Esophagus (tissue), 2 donors: ENCODE results near the gene KDF1. TPM values are rescaled to one million over a fixed set of nuclear protein-coding genes. Genes with fewer than 3 reads are reported as not detected.
A peak's percentile ranks its signal among the peaks of the same experiment; 100 is the strongest.

Source experiments
- H3K27ac ChIP-seq, 2 donors: one replicate each; pipeline ENCODE4 v1.5.1; 2013; ENCODE audit warnings: low read depth in 2 of 2, mild to moderate bottlenecking in 2 of 2, inconsistent platforms in 1 of 2, low read length in 1 of 2, moderate library complexity in 1 of 2
- H3K27me3 ChIP-seq, 2 donors: one replicate each; pipeline ENCODE4 v1.6.1; 2013; ENCODE audit warnings: low read length in 2 of 2, control low read depth in 1 of 2, mild to moderate bottlenecking in 1 of 2; ENCODE audit not compliant: insufficient read depth in 2 of 2, control insufficient read depth in 1 of 2
- H3K36me3 ChIP-seq, 2 donors: one replicate each; pipeline ENCODE4 v1.6.1; 2013; ENCODE audit warnings: low read length in 1 of 2; ENCODE audit not compliant: control insufficient read depth in 2 of 2, insufficient read depth in 2 of 2
- H3K4me1 ChIP-seq, 2 donors: one replicate each; pipeline ENCODE4 v1.6.1; 2013; ENCODE audit warnings: low read length in 1 of 2; ENCODE audit not compliant: control insufficient read depth in 2 of 2, insufficient read depth in 2 of 2
- H3K4me3 ChIP-seq, 2 donors: one replicate each; pipeline ENCODE4 v1.5.1; 2013; ENCODE audit warnings: low read length in 2 of 2, mild to moderate bottlenecking in 2 of 2, low read depth in 1 of 2, moderate library complexity in 1 of 2
- H3K9me3 ChIP-seq, 2 donors: one replicate each; pipeline ENCODE4 v1.6.1; 2013; ENCODE audit warnings: mild to moderate bottlenecking in 2 of 2, low read depth in 1 of 2, low read length in 1 of 2, moderate library complexity in 1 of 2; ENCODE audit not compliant: control insufficient read depth in 2 of 2, insufficient read depth in 1 of 2
- WGBS, 2 donors: extraction: QIAGEN DNeasy Blood & Tissue Kit; methylation state at CpG; one replicate each; pipeline ENCODE4 v1.1.7; 2013; 5-methylcytosine and 5-hydroxymethylcytosine counted together
- polyA plus RNA-seq, 2 donors: library from polyadenylated mRNA; stranded (reverse); fragments of 200-250 nt; gene quantifications; one replicate each; pipeline ENCODE4 v1.2.3, GENCODE V29; 2013
- donor health status: healthy with polysubstance abuse.
- donor health status: Bipolar disorder and iron deficiency.

The KDF1 gene
- polyA plus RNA-seq, 2 donors, result 12.7 to 17.5 TPM

- no peaks in the 10 kb centered on the region for H3K9me3 ChIP-seq
- WGBS, 2 donors, result 37 to 49% methylated on average over 13 of the region's 13 CpGs
- H3K27me3 ChIP-seq, result no peaks in the 10 kb centered on the region
- H3K36me3 ChIP-seq, result peaks cover 0 to 33% of the 10 kb centered on the region in 2 donors
- peak overlapping the region; percentile 75 to 88 for H3K27ac ChIP-seq
- no peak overlapping the region for H3K4me3 ChIP-seq
- H3K4me1 ChIP-seq, result peaks cover 9 to 23% of the 10 kb centered on the region in 2 donors
These were observed 41.5 kb upstream of the KDF1 start for GRCh38 chr1:27001570-27002360.

- H3K36me3 ChIP-seq, result peaks cover 0 to 26% of the 10 kb centered on the region in 2 donors
- WGBS, 2 donors, result 74 to 79% methylated on average over 8 of the region's 8 CpGs
- no peaks in the 10 kb centered on the region for H3K27me3 ChIP-seq
- H3K9me3 ChIP-seq, result no peaks in the 10 kb centered on the region
- peak overlapping the region; percentile 75 to 88 for H3K27ac ChIP-seq
- peaks cover 6 to 16% of the 10 kb centered on the region in 2 donors for H3K4me1 ChIP-seq
- H3K4me3 ChIP-seq, result no peak overlapping the region
These were observed 40.7 kb upstream of the KDF1 start for GRCh38 chr1:27000817-27001460.

DNA sequence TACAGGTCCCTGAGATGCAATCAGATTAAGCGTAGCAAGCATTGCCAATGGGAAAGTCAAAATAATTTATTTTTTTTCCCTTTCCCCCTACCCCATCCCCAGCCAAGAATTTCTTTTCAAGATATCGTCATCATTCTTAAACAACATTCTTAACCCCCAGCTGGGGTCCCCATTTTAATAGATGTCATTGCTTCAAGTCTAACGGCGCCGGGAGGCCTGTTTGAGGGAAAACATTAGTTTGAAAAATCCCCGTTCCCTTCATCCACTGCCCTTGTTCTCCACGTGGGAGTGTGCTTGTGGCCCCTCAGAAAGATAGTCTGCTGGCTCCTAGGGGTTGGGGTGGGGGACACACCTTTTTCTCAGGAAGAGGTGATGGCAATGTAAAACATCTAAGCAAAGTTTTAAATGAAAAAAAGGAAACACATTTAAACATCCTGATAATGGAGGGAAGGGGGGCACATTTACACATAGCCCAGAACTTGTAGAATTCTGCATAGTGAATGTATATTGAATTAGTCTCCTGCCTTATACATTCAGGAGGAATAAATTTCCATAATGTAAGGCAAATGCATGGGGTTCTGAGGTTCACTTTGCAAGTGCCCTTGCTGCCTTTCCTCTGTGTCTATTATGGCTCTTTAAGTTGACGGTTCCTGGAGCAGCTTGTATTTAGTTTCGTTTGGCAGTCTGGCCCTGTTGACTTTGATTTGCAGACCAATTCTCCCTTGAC, 40.0 kb upstream of the KDF1 start:
- Histone ChIP-seq H3K27ac (peak overlapping the region; percentile 75 to 97), H3K27me3 (no peaks in the 10 kb centered on the region), H3K4me1 (peaks cover 2 to 12% of the 10 kb centered on the region in 2 donors), H3K9me3 (no peaks in the 10 kb centered on the region), H3K36me3 (peaks cover 0 to 20% of the 10 kb centered on the region in 2 donors), H3K4me3 (no peak overlapping the region)
- WGBS, 2 donors, result 57 to 64% methylated on average over 9 of the region's 9 CpGs

DNA sequence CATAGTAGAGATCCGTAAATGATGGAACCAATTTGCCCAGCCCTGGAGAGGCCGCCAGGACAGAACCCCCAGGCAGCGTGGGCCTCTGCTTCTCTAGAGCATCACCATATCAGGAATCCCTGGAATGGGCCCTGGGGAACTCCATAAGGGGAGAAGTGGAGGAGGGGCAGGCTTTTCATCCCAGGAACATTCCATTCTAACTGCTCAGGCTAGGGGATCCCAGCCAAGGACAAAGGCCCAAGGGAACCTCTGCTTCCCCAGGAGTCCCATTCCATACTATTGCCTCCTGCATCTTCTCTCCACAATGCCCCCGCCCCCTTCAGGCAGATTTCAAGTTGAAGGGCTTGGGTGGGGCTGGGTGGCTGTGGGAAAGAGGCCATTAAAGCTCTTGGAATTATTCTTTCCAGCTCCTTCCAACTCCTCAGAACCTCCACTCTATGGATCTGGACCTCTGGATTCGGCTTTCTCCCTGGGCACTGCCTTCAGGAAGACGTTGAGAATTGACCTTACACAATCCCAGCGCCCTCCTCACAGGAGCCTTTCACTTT, 39.2 kb upstream of the KDF1 start:
- Histone ChIP-seq H3K4me3 (no peak overlapping the region), H3K9me3 (no peaks in the 10 kb centered on the region), H3K27me3 (no peaks in the 10 kb centered on the region), H3K36me3 (peaks cover 0 to 13% of the 10 kb centered on the region in 2 donors), H3K27ac (peak overlapping the region; percentile 75 to 97), H3K4me1 (peaks cover 5 to 15% of the 10 kb centered on the region in 2 donors)
- 24 to 40% methylated on average over 7 of the region's 7 CpGs for WGBS, 2 donors

DNA sequence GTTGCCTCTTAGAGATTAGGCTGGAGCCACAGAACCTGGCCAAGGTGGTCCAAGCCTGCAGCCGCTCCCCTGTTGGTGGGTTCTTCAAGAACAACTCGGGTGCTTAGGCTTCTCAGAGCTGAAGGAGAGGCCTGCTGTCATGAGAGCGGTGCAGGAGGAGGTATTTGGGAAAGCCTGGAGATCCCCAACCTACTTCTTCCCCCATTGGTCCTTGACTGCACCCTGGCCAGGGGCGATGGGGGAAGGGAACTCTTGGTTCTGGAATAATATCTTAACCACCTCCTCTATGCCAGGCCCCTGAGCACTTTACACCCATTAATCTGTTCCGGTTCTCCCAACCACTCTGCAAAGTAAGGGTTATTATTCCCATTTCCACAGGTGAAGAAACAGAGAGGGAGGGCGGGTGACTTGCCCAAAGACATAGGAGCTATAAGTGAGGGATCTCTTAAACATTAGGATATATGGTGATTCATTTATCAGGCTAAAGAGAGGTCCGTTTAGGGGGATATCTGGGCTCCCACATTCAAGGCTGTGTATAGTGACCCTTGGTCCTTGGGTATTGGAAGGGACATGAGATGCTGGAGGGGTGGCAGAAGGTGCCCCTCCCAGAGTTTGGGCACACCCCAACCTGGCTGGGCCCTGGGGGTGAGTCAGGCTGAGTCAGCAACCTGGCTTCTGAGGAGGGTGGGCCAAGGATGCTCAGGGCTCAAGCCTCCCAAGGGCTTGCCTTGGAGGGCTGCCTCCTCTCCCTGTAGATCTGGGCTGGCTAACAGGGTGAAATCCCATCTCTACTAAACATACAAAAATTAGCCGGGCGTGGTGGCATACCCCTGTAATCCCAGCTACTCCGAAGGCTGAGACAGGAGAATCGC, 38.4 kb upstream of the KDF1 start:
- Histone ChIP-seq H3K27ac (peak overlapping the region; percentile 75 to 97), H3K4me1 (peaks cover 6 to 13% of the 10 kb centered on the region in 2 donors), H3K9me3 (no peaks in the 10 kb centered on the region), H3K27me3 (no peaks in the 10 kb centered on the region), H3K36me3 (peaks cover 0 to 5% of the 10 kb centered on the region in 2 donors), H3K4me3 (peak overlapping the region in 1 of 2 donors; percentile 35)
- WGBS, 2 donors, result 54 to 57% methylated on average over 11 of the region's 11 CpGs

GRCh38 chr1:26996665-26997064, 36.4 kb upstream of the KDF1 start:
- peak overlapping the region; percentile 59 to 64 for H3K27ac ChIP-seq
- 70 to 77% methylated on average over 4 of the region's 4 CpGs for WGBS, 2 donors

DNA sequence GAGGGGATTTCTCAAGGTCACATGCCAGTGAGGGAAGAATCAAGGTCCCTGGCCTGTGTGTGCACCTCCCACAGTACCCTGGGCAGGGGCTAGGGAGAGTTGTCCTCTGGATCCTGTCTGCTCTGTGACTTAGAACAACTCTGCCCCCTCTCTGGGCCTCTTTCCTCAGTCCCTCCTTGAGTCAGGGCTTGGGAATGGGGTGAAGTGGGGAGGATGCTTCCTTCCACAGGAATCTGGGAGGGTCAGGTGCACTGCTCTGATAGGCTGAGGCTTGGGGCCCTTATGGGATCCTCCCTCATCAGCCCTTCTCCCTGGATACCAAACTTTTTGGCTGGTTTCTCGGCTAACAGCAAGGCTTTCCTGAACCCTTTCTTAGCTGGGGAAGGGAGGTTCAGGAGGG, 35.8 kb upstream of the KDF1 start:
- Histone ChIP-seq H3K27me3 (no peaks in the 10 kb centered on the region), H3K27ac (peak overlapping the region; percentile 59 to 64), H3K4me1 (peaks cover 6 to 17% of the 10 kb centered on the region in 2 donors), H3K36me3 (peaks cover 0 to 1% of the 10 kb centered on the region in 2 donors), H3K4me3 (peak overlapping the region; percentile 24 to 86), H3K9me3 (no peaks in the 10 kb centered on the region)
- 38 to 71% methylated on average over 1 of the region's 1 CpG for WGBS, 2 donors

More at GRCh38 chr1:26996665-26997064, 36.4 kb upstream of the KDF1 start:
- peaks cover 6 to 17% of the 10 kb centered on the region in 2 donors for H3K4me1 ChIP-seq
- no peaks in the 10 kb centered on the region for H3K27me3 ChIP-seq
- H3K4me3 ChIP-seq, result peak overlapping the region in 1 of 2 donors; percentile 86
- H3K36me3 ChIP-seq, result peaks cover 0 to 1% of the 10 kb centered on the region in 2 donors
- no peaks in the 10 kb centered on the region for H3K9me3 ChIP-seq

GRCh38 chr1:26994787-26995517, 34.7 kb upstream of the KDF1 start:
- 21 to 30% methylated on average over 15 of the region's 15 CpGs for WGBS, 2 donors
- Histone ChIP-seq H3K36me3 (peaks cover 0 to 1% of the 10 kb centered on the region in 2 donors), H3K27me3 (no peaks in the 10 kb centered on the region), H3K4me3 (peak overlapping the region; percentile 75 to 86), H3K9me3 (no peaks in the 10 kb centered on the region), H3K27ac (peak overlapping the region; percentile 71 to 80), H3K4me1 (peaks cover 6 to 13% of the 10 kb centered on the region in 2 donors)
